HG02623 (cell line): ENCODE data around the gene P4HA1.
"Not testable (repeated sequence)": the region's sequence is repeated elsewhere in the genome, so short reads cannot be mapped to it uniquely, and the experiment has no call there.

Experiments
- ATAC-seq: cut with Tn5 transposase; IDR thresholded peaks from one replicate; pipeline ENCODE4 v1.9.1; 2021; ENCODE audit warnings: moderate library complexity; ENCODE audit not compliant: unreplicated experiment

Gene P4HA1

GRCh38 chr10:73043766-73044377 lies 52.8 kb downstream of the P4HA1 start:
- ATAC-seq = no peak

- no peak for ATAC-seq
Measured at GRCh38 chr10:73043319-73043718, 53.3 kb downstream of the P4HA1 start.

DNA sequence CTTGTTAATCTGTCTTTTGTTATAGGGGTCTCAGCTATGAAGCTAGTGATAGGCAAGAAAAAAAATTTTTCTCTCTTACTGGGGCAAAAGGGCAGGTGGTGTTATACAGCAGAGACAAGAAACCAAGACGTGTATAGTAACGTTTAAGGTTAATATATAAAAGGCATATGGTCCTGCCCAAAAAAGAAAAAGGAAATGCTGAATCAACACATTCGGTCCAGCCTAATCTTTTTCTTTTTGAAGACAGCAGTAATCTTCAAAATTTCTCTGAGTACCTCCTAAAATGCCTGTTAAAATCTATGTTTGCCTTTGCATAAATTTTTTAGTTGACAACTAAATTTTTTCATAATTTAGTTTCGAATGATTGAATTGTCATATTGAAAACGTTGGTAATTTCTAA lies 54.5 kb downstream of the P4HA1 start:
- ATAC-seq = no peak

- ATAC-seq = no peak
Measured at GRCh38 chr10:73039635-73040034, 57.0 kb downstream of the P4HA1 start.

DNA sequence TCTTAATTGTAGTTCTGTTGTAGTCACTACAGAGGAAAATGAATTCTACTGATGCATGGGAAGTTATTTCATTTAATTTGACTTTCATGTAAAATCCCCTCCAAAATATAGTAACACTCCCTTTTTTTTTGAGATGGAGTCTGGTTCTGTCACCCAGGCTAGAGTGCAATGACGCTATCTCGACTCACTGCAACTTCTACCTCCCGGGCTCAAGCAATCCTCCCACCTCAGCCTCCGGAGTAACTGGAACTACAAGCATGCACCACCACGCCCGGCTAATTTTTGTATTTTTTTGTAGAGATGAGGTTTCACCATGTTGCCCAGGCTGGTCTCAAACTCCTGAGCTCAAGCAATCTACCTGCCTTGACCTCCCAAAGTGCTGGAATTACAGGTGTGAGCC lies 60.4 kb downstream of the P4HA1 start:
- ATAC-seq = not testable (repeated sequence)

- no peak for ATAC-seq
Measured at GRCh38 chr10:73032536-73032935, 64.1 kb downstream of the P4HA1 start.

DNA sequence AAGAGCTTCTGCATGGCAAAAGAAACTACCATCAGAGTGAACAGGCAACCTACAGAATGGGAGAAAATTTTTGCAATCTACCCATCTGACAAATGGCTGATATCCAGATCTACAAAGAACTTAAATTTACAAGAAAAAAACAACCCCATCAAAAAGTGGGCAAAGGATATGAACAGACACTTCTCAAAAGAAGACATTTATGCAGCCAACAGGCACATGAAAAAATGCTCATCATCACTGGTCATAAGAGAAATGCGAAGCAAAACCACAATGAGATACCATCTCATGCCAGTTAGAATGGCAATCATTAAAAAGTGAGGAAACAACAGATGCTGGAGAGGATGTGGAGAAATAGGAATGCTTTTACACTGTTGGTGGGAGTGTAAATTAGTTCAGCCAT lies 70.0 kb downstream of the P4HA1 start:
- ATAC-seq = not testable (repeated sequence)

GRCh38 chr10:73023455-73024070 lies 73.1 kb downstream of the P4HA1 start:
- ATAC-seq = not testable (repeated sequence)

GRCh38 chr10:73022961-73023360 lies 73.7 kb downstream of the P4HA1 start:
- ATAC-seq = not testable (repeated sequence)

DNA sequence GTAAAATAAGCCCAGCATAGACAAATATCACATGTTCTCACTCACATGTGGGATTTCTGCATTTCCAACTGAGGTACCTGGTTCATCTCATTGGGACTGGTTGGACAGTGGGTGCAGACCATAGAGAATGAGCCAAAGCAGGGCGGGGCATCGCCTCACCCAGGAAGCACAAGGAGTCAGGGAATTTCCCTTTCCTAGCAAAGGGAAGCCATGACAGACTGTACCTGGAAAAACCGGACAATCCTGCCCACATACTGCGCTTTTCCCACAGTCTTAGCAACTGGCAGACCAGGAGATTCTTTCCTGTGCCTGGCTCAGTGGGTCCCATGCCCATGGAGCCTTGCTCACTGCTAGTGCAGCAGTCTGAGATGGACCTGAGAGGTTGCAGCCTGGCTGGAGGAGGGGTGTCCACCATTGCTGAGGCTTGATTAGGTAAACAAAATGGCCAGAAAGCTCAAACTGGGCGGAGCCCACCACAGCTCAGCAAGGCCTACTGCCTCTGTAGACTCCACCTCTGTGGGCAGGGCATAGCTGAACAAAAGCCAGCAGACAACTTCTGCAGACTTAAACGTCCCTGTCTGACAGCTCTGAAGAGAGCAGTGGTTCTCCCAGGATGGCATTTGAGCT lies 75.0 kb downstream of the P4HA1 start:
- not testable (repeated sequence) for ATAC-seq

DNA sequence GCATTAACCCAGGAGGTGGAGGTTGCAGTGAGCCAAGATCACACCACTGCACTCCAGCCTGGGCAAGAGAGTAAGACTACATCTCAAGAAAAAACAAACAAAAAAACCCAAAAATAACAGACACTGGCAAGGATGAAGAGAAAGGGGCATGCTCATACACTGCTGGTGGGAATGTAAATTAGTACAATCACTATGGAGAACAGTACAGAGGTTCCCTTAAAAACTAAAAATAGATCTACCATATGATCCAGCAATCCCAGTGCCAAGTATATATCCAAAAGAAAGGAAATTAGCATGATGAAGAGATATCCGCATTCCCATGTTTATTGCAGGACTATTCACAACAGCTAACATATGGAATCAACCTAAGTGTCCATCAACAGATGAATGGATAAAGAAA lies 75.6 kb downstream of the P4HA1 start:
- no peak for ATAC-seq

GRCh38 chr10:73019100-73019499 lies 77.6 kb downstream of the P4HA1 start:
- ATAC-seq = no peak

- ATAC-seq = no peak
Measured at GRCh38 chr10:73018632-73019031, 78.0 kb downstream of the P4HA1 start.

DNA sequence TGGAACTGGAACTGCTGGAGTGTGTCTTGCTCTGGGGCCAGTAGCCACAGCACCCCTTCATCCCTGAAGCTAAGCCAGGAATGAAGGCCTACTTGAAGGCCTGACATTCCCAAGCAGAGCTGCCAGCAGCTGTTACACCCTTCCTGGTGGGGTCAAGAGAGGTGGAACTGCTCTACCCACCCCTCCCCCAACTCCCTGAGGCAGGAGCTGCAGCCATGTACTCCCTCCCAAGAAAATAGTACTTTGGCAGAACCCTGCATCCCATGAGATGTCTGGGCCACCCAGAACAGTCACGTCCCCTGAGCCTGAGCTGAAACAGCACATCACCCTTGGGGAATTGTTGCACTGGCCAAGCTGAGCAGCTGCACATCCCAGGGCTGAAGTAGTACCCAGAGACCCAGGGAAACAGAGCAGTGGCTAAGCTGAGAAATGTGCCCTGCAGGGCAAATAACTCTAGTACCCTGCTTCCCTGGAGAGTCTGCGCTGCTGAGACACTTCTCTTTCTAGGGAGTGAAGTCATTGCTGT lies 78.6 kb downstream of the P4HA1 start:
- no peak for ATAC-seq

- no peak for ATAC-seq
Measured at GRCh38 chr10:73015779-73016178, 80.9 kb downstream of the P4HA1 start.

DNA sequence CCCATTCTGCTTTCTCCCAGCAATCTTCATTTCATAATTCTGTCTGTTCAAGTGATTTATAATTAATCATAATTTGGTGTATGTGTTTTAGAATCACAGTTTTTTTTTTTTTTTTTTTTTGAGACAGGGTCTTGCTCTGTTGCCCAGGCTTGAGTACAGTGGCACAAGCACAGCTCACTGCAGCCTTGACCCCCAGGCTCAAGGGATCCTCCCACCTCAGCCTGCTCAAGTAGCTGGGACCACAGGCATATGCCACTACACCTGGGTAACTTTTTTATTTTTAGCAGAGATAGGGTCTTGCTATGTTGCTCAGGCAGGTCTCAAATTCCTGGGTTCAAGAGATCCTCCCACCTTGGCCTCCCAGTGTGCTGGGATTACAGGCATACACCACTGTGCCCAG lies 92.8 kb downstream of the P4HA1 start:
- ATAC-seq = no peak

DNA sequence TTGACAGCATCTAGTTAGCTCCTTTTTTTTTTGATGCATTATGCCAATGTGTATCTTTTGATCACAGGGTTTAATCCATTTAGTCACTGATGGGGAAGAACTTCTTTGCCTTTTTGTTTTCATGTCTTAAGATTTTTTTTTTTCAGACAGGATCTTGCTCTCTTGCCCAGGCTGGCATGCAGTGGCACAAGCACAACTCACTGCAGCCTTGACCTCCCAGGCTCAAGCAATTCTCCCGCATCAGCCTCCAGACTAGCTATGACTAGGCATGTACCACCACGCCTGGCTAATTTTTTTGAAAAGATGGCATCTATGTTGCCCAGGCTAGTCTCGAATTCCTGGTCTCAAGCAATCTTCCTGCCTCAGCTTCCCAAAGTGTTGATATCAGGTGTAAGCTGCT lies 95.7 kb downstream of the P4HA1 start:
- no peak for ATAC-seq

DNA sequence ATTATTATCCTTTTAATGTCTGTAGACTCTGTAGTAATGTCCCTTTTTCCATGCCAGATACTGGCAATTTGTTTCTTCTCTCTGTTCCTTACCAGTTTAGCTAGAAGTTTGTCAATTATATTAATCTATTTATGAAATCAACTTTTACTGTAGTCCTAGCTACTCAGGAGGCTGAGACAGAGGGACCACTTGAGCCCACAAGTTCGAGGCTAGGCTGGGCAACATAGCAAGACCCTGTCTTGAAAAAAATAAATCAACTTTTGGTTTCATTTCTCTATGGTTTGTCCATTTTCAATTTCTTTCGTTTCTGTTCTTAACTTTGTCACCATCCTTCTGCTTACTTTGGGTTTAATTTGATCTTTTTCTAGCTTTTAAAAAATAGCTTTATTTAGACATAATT lies 99.6 kb downstream of the P4HA1 start:
- ATAC-seq = no peak

DNA sequence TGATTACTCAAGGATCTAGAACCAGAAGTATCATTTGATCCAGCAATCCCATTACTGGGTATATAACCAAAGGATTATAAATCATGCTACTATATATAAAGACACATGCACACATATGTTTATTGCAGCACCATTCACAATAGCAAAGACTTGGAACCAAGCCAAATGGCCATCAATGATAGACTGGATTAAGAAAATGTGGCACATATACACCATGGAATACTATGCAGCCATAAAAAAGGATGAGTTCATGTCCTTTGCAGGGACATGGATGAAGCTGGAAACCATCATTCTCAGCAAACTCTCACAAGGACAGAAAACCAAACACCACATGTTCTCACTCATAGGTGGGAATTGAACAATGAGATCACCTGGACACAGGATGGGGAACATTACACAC lies 101.2 kb downstream of the P4HA1 start:
- ATAC-seq = not testable (repeated sequence)

DNA sequence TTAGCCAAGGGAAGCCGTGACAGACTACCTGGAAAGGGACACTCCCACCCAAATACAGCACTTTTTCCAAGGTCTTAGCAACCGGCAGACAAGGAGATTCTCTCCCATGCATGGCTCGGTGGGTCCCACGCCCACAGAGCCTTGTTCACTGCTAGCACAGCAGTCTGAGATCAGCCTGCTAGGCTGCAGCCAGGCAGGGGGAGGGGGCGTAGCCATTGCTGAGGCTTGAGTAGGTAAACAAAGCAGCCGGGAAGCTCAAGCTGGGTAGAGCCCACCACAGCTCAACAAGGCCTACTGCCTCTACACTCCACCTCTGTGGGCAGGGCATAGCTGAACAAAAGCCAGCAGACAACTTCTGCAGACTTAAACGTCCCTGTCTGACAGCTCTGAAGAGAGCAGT lies 106.9 kb downstream of the P4HA1 start:
- ATAC-seq = not testable (repeated sequence)

- ATAC-seq = not testable (repeated sequence)
Measured at GRCh38 chr10:72984618-72985017, 112.0 kb downstream of the P4HA1 start.

GRCh38 chr10:72981882-72982529 lies 114.7 kb downstream of the P4HA1 start:
- ATAC-seq = no peak
